ENCODE data around the gene FXYD5. TPM values are rescaled to one million over a fixed set of nuclear protein-coding genes. Genes with fewer than 3 reads are reported as not detected.

Gene FXYD5
- total RNA-seq, 1 donor from 2014 or later = 12.4 TPM

GRCh38 chr19:35174226-35174625 is 19.7 kb downstream of the FXYD5 start:
- no peak for TF ChIP-seq CTCF (IDR thresholded peaks at IDR 0.05; ENCODE audit: insufficient read depth, low read length, severe bottlenecking)
- Histone ChIP-seq H3K4me3 (ENCODE audit: low read depth, low read length) (no peak overlapping the region), H3K36me3 (ENCODE audit: control insufficient read depth, insufficient read depth, low read length) (peaks cover 2% of the 10 kb centered on the region), H3K27me3 (ENCODE audit: control insufficient read depth, insufficient read depth, low read length) (no peaks in the 10 kb centered on the region)
- no peak for FAIRE-seq
- no peak for DNase-seq (ENCODE audit: low read depth)

DNA sequence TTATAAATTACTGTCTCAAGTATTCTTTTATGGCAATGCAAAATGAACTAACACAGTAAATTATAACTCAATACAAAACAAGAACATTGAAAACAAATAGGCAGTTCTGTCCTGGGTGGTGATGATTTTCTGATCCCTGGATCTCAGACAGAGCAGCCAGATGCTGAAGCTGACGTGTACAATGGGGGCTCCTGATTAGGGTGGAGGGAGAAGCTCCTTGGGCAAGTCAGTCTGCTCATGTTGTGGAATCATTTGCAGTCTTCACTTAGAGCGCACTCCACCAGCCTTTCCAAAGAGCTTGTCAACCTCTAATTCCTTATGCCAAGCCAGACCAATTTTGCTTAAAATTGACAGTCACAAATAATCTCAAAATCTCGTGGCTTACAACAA is 21.6 kb downstream of the FXYD5 start:
- FAIRE-seq (no peak), DNase-seq (ENCODE audit: low read depth) (no peak)
- no peak for TF ChIP-seq CTCF (IDR thresholded peaks at IDR 0.05; ENCODE audit: insufficient read depth, low read length, severe bottlenecking)
- H3K4me3 ChIP-seq (ENCODE audit: low read depth, low read length) = no peak overlapping the region
- no peaks in the 10 kb centered on the region for H3K27me3 ChIP-seq (ENCODE audit: control insufficient read depth, insufficient read depth, low read length)
- H3K36me3 ChIP-seq (ENCODE audit: control insufficient read depth, insufficient read depth, low read length) = no peaks in the 10 kb centered on the region

DNA sequence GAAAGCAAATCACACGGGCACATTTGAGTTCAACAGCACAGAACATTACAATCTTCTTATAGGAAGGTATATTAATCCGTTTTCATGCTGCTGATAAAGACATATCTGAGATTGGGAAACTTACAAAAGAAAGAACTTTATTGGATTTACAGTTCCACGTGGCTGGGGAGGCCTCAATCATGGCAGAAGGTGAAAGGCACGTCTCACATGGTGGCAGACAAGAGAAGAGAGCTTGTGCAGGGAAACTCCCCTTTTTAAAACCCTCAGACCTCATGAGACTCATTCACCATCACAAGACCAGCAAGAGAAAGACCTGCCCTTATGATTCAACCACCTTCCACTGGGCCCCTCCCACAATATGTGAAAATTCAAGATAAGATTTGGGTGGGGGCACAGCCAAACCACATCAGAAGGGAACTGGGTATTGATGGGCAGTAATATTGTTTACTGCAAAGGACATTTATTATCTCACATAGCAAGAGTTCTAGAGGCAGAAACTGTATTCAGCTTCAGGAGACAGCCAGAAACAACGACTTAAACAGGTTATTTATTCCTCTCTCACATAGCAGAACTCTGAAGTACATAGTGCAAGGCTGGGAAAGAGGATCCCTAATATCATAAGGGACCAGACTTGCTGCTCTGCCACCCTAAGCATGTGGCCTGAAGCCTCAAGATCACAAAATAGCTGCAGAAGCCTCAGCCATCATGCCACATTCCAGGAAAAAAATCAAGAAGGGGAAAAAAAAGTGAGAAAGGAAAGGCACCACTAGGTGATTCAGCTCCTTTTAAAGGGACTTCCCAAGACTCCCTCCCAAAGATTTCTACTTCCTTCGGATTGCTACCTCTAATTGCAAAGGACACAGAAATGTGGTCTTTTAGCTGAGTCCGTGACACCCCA is 23.1 kb downstream of the FXYD5 start:
- Histone ChIP-seq H3K27me3 (ENCODE audit: control insufficient read depth, insufficient read depth, low read length) (no peaks in the 10 kb centered on the region), H3K36me3 (ENCODE audit: control insufficient read depth, insufficient read depth, low read length) (no peaks in the 10 kb centered on the region), H3K4me3 (ENCODE audit: low read depth, low read length) (no peak overlapping the region)
- DNase-seq (ENCODE audit: low read depth) (no peak), FAIRE-seq (no peak)
- no peak for TF ChIP-seq CTCF (IDR thresholded peaks at IDR 0.05; ENCODE audit: insufficient read depth, low read length, severe bottlenecking)

GRCh38 chr19:35178701-35179100 is 24.2 kb downstream of the FXYD5 start:
- no peaks in the 10 kb centered on the region for H3K36me3 ChIP-seq (ENCODE audit: control insufficient read depth, insufficient read depth, low read length)
- no peak for FAIRE-seq
- no peaks in the 10 kb centered on the region for H3K27me3 ChIP-seq (ENCODE audit: control insufficient read depth, insufficient read depth, low read length)
- TF ChIP-seq CTCF (IDR thresholded peaks at IDR 0.05; ENCODE audit: insufficient read depth, low read length, severe bottlenecking) = no peak
- DNase-seq (ENCODE audit: low read depth) = no peak
- no peak overlapping the region for H3K4me3 ChIP-seq (ENCODE audit: low read depth, low read length)

GRCh38 chr19:35179830-35180229 is 25.3 kb downstream of the FXYD5 start:
- DNase-seq (ENCODE audit: low read depth) (no peak), FAIRE-seq (no peak)
- H3K4me3 ChIP-seq (ENCODE audit: low read depth, low read length) = no peak overlapping the region

More at GRCh38 chr19:35179830-35180229, 25.3 kb downstream of the FXYD5 start:
- TF ChIP-seq CTCF (IDR thresholded peaks at IDR 0.05; ENCODE audit: insufficient read depth, low read length, severe bottlenecking) = no peak
- Histone ChIP-seq H3K36me3 (ENCODE audit: control insufficient read depth, insufficient read depth, low read length) (no peaks in the 10 kb centered on the region), H3K27me3 (ENCODE audit: control insufficient read depth, insufficient read depth, low read length) (no peaks in the 10 kb centered on the region)

All from bronchial epithelial cell (primary cell).